HG03521 (cell line): Measurements from ENCODE around the gene CA4.

Experiments used
- ATAC-seq: cut with Tn5 transposase; IDR thresholded peaks from one replicate; pipeline ENCODE4 v1.9.1; 2021; ENCODE audit warnings: mild to moderate bottlenecking, moderate library complexity; ENCODE audit not compliant: unreplicated experiment

The CA4 gene

GRCh38 chr17:60154616-60155426, 5.0 kb downstream of the CA4 start:
- ATAC-seq = no peak

- ATAC-seq = no peak
Measured at GRCh38 chr17:60155427-60155814, 5.6 kb downstream of the CA4 start.

- ATAC-seq = no peak
Measured at GRCh38 chr17:60155815-60156214, 6.0 kb downstream of the CA4 start.

DNA sequence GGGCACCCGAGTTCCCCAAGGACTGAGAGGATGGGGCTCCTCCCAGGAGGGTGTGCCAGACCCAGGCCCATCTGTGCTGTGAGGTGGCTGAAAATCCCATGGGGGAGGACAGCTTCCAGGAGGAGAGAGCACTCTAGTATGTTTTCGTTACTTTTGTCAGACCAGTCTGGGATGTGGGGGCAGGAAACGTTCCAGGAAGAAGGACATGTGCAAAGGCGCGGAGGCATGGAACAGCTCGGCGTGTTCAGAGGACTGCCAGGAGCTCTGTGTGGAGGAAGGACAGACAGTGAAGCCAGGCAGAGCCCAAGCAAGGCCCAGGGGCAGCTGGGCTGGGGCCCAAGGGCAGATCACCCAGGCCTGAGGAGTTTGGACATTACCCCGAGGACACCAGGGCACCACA, 7.0 kb downstream of the CA4 start:
- no peak for ATAC-seq

GRCh38 chr17:60157487-60158040, 7.8 kb downstream of the CA4 start:
- no peak for ATAC-seq

DNA sequence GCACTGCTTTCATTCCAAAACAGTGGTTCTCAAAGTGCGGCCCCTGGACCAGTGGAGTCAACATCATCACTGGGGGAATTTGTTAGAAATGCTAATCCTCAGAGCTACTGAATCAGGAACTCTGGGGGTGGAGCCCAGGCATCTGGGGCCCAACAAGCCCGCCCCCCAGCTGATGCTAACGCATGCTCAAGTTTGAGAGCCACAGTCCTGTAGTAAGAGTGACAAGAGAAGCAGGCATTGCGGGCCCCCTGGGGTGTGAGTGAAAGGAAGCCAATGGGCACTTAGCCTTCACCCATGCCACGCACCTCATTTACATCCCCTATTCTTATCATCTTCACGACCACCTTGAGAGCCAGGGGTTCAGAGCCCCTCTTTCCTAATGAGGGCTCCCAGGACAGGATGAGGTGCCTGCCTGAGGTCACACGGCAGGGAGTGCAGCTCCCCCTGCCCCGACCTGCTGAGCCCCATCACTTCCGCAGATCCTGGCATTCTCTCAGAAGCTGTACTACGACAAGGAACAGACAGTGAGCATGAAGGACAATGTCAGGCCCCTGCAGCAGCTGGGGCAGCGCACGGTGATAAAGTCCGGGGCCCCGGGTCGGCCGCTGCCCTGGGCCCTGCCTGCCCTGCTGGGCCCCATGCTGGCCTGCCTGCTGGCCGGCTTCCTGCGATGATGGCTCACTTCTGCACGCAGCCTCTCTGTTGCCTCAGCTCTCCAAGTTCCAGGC, 9.1 kb downstream of the CA4 start:
- no peak for ATAC-seq

- no peak for ATAC-seq
Measured at GRCh38 chr17:60159479-60159866, 9.7 kb downstream of the CA4 start.

- no peak for ATAC-seq
Measured at GRCh38 chr17:60160829-60161501, 11.2 kb downstream of the CA4 start.

DNA sequence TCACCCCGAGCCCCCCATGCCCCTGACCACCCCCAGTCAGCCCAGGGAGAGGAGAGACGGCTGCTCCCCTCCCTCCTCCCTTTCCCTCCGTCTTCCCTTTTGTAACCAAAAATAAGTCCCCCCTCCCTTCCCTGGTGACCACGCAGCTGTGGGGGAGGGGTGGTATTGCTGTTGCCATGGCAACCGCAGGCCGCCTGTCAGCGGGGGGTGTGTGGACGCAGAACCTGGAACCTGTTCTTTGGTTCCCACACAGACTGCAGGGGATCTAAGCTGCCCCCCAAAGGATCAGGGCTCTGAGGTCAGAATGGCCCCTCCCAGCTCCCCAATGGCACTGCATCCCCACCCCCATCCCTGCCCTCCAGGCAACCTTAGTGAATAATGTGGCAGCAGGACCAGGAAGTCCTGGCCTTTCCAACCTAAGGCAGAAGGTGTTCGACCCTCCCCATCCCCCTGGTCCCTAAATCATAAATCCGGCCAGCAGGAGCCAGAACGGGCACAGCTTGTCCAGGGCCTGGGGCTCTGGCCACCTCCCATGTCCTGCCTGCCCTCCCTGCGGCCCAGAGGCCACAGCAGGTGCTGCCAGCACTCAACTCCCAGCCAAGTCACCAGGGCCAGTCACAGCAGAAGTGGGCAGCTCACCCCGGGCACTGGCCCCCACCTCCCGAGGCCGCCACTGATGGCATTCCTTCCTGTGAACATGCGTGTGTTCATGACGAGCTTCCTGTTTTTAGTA, 12.0 kb downstream of the CA4 start:
- ATAC-seq = no peak

DNA sequence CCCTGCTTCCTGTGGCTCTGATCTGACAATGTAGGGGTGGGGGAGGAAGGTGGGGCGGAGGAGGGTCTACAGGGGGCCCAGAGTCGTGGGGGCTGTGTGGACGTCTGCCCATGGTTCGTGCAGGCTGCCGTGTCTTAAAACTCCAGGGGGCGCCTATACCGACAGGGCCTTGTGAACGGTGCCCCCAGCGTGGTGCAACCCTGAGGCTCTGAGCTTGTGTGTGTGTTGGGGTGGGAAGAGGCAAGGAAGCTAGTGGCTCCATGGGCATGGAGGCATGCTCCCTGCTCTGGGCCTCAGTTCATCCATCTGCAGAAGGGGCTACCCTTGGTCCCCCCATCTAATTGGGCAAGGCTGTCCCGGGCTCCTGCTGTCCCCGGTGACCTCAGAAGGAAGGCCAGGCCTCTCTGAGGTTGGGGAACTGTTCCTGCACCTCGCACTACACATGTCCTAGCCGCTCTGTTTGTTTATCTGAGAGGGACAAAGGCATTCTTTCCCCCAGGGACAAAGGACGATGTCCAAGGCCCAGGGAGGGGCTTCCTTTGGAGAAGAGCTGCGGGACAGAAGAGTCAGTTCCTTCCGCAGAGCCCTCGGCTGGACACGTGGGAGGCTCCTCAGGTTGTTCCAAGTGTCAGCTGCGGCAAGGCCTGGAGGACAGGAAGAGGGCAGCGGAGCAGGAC, 13.5 kb downstream of the CA4 start:
- no peak for ATAC-seq

DNA sequence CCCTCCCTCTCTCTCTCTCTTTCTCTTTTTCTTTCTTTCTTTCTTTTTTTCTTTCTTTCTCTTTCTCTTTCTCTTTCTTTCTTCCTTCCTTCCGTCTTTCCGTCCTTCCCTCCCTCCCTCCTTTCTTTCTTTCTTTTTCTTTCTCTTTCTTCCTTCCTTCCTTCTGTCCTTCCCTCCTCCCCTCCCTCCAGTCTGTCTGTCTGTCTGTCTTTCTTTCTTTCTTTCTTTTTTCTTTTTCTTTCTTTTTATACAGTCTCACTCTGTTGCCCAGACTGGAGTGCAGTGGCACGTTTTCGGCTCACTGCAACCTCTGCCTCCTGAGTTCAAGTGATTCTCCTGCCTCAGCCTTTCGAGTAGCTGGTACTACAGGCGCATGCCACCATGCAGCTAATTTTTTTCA, 14.4 kb downstream of the CA4 start:
- no peak for ATAC-seq

DNA sequence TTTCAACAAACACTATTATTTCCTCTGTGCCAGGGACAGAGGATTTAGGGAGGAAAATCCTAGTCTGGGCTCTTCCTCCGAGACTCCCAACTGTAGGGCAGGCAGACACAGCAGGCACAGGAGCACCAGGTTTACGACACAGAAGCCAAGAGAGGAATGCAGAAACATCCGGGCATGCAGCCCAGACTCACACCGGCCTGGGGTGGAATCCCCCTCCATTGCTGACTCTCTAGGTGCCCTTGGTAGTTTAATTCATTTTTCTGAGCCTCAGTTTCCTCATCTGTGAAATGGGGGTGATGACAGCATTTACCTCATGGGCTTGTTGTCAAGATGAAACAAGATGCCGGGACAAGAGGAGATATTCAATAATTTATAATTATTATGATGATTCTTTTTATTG, 14.9 kb downstream of the CA4 start:
- no peak for ATAC-seq

DNA sequence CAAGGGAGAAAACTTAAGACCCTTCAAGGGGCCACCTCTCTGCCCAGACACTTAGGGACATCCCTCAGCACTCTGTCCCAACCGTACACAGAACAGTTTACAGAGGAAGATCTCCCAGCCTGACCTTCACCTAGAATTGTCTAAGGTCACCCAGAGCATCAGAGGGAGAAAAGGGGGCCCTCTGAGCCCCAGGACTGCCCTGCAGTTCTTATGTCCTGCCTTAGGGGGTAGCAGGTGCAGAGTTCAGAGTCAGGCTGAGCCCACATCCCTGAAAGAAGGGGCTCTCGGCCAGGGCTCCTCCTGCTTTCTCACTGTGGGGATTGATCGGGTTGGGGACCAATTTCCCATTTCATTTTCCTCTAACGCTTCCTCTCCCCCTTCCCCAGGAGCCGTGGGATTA, 15.4 kb downstream of the CA4 start:
- no peak for ATAC-seq

GRCh38 chr17:60165971-60166370, 16.2 kb downstream of the CA4 start:
- no peak for ATAC-seq

DNA sequence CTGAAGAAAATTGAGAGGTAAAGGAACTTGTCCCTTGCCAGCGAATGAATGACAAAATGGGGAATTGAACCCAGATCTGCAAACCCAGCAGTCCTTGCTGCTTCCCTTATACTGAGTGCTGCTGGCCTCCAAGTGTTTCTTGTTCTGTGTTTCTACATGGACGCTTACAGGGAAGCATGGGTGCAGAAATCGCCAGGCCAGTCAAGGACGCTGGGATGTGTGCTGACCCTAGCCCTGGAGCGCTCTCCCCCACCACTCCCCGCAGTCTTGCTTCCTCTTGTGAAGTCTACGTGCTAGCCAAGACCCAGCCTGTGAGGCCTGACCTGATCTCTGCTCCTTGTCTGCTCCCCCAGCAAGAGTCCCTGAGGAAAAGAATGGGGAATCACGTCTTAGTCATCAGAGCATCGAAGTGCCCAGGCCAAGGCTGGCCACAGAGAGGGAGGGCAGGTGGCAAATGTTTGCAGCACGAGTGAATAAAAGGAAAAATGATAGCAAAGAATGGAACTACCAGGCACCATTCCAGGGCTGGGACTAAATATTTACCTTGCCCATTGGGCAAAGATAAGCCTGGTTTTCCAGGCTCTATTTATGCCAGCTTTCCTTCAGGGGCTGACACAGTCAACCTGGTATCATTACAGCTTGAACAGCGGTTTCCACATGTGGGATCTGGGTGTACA, 17.4 kb downstream of the CA4 start:
- no peak for ATAC-seq

GRCh38 chr17:60168654-60169053, 18.9 kb downstream of the CA4 start:
- no peak for ATAC-seq

DNA sequence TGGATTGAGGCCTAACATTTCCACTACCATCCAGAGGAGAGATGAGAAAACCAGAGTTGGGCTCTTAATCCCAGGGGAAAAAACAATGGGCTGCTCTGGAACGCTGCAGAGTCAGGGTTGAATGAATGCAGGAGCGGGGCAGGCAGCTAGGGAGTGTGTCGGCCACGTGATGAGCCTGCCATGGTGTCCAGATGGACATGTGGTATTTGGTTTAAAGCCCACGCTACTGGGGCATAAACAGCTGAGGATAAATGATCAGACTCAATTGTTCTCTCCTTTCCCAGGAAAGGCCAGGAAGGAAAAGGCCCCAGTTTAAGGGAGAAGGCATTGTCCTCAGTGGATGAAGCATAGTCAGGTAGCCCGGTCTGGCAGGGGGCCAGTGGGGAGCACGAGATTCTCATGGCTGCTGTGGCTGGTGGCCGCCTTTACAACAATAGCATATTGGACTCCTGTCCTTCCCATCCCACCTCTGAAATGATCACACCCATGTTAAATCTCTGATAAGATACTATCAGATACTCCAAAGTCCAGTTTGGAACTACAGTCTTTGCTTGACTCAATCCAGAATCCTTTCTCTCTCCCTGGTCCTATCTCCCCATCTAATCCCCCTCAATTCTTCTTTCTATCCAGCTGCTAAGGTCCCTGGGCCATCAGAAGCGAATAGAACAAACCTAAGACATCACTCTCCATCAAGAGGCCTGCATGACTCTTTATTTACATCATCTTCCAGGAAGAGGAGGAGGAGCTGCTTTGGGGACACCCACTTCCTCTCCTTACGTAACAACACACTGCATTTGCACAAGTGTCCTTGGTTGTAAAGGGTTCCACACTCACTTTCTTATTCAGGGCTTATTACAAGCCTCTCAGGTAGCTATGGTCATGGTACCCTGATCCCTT, 20.4 kb downstream of the CA4 start:
- ATAC-seq = no peak

DNA sequence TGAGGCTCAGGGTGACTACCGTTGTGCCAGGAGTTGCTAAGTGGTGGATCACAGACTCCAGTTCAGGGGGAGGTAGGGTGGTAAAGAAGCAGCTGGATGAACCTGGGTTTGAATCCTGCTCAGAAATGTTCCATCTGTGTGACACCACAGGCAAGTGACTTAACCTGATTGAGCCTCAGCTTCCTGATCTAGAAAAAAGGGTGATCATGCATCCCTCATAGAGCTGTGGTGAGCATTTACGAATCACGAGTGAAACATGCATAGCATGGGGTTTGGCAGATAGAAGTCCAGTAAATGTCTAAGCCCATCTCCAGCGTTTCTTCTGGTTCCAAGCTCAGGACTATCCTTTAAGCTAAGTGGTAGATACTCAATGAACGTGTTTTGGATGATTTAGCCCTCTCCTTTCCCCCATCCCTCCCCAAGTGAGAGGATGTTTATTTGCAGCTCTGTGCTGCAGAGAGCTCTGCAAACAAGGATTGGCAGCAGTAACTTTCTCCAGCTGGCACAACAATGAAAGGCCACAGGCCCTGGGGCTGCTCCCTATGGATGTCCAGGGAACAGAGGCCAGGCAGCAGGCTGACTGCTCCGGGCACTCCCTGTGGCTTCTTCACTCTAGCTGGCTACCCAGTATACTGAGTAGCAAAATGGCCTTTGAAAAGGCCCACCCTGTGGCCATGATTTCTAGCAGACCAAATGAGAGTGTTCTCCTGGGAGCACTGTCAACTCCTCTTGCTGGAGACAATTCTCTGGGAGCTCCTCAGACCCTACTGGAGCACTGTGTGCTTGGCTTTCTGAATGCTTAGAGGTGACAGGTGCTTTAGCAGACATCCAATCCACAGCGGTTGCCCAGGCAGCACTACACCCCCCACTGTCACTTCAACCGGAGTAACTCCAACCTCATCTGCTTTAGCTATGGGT, 21.3 kb downstream of the CA4 start:
- ATAC-seq = no peak
